Activated naive CD4-positive, alpha-beta T cell treated with anti-CD3 and anti-CD28 coated beads, Interleukin-2, amount 50 U/mL, for 16 hours (primary cell): ENCODE data around the gene ATRNL1.

Experiments used
- DNase-seq: peaks from one replicate; pipeline ENCODE4 v3.0.0-alpha.2; 2020

The ATRNL1 gene

DNA sequence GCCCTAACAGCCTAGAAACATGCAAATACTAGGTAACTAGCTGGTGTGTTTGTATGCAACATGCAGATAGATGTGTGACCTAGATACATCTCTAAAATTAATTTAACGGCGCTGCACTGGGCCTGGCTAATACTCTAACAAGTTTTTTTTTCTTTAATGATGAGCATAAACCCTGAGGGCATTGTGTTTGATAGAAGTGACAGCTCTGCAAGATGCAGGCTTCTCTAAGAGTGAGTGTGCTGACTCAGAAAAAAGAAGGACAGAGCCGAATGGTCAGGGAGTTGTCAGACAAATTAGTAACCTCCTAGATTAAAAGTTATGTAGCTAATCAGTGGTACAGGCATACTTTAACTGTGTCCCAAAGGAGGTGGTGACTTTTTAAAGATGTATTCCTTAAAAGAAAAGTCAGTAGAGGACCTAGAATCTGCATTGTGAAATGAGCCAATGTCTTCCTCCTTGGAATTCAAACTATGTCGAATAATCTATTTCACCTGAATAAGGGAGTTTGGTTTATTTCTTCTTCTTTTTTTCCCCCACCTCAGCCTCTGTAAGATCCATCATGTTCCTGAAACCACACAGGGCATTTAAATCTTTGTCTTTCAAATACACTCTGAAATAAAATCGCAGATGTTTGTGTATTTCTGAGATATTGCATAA, 864.7 kb downstream of the ATRNL1 start:
- DNase-seq, result no peak

DNA sequence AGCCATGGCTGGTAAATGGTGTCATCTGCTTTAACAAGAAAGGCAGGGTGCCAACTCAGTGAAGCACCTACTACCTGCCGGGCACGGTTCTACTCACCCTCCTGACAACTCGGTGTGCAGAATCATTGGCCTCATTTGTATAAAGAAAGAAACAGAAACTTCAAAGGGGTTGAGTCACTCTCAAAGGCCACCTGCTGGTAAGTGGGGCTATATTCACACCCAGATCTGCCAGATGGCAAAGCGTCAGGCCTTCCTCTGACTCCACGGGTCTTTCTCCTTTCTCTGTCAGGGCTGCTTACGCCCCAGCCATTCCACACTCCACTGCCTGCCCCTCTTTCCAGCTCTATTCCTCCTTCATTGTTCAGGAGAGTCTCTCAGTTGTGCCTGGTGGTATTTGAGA, 870.7 kb downstream of the ATRNL1 start:
- no peak for DNase-seq

DNA sequence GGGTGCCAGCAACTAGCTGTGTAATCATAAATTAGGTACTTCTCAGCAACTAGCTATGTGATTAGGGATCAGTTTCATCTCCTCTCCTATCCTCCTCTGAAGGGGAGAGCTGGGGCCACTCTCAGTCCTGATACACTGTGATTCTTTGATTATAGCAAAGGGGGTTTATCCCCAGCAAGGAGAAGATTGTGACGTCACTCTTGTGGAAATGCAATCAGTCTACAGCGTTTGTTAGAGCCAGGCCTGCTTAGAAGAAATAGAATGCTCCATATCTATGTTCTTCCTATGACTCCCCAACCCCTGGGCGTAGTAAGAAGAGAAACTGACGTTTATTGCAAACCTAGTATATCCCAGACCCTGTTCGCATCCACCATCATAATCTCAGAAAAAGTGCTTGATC, 871.7 kb downstream of the ATRNL1 start:
- DNase-seq, result no peak

DNA sequence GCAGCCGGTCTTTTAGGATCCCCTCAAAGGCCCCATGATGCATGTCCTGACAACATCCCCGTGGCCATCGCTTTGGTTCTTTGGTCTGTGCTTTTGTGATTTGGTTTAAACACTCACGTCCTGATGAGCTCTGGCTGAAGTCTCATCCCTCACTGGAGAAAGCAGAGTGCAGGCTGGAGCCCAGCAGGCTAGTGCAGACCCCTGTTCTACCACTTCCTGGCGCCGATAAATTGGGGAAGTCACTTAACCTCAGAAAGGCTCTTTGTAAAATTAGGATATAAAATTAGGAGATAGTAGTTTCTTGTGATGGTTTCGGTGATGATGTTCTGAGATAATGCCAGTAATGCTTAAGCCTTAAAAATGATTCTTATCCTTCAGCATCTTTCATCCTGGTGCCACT, 872.2 kb downstream of the ATRNL1 start:
- no peak for DNase-seq

DNA sequence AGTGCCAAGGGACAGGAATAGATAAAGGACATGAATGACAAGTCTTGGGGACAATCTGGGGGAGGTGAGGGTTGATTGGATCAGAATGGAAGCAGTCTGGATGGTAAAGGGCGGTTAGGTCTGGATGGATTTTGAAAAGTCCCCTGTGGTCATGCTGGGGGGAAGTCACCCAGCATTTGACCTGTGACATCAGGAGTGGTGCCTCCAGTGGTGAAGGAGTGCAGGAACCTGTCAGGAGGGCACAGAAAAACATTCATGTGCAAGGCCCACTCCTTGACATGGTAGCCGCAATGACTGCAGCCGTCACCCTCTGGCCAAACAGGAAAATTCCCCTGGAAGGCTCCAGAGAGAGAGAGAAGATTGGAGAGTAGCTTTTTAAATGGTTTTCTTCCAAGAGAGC, 875.1 kb downstream of the ATRNL1 start:
- no peak for DNase-seq

DNA sequence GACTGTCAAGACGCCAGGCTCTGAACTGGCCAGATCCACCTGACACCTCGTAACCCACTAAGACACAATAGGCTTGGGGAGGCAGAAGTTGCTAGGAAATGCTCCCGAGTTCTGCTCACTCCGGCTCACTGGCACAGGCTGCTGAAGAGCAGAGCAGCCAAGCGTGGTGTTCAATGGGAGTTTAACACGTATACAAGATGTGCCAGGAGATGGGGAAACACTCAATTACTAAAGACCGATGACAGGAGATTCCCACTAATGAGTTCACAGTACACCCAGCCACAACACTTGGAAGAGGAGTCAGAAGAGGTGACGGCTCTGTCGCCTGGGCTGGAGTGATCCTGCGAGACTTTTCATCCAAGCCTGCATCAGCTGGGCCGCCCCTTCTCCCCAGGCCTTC, 876.4 kb downstream of the ATRNL1 start:
- DNase-seq, result no peak

DNA sequence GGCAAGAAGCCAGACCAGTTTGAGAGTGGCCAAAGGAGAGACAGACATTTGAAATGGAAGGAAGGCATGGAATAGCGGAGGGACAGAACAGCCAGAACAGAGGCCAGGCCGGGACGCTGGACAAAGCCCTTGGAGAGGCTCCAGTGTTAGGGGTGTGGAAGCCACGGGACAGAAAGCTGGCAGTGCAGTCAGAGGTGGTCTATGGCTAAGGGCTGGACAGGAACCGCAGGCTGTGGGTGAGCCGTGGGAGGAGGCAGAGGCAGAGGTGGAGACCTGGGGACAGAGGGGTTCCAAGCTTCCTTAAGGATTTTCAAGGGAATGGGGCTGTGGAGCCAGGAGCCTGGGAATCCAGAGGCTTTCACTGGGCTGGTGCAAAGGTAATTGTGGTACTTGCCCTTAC, 878.8 kb downstream of the ATRNL1 start:
- no peak for DNase-seq

DNA sequence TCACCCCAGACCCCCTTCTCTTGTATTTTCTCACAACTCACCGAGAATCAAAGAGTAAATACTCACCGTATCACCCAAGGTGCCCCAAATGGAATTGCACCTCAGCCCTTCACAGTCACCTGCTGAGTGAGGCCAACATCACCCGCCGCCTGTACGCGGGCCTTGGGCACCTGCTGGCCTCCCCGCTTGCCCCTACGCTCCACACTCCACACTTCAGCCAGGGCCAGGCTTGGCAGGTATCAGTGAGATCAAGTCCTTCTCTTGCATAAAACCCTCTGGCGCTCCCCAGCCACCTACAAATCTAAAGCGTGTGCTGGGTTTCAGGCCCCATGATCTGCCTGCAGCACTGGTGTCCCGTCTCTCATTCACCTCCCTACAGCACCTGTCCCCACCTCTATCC, 879.3 kb downstream of the ATRNL1 start:
- no peak for DNase-seq

DNA sequence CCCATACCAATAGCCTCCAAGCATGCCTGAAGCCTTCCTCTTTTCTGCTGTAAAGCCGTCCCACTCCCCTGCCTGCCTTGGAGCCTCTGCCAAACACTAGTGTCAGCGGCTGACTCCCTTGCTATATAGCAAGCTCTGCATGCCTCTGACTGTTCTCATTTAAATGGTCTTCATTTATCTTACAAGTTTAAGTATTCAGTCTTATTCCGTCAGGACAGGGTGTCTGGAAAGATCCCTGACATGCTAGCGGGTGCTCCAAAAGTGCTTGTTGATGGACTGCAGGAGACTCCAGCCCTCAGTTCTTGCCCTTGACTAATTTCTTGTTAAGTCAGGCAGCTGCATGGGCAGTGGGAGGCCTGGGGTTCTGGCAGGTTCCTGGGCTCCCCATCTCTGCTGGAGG, 881.2 kb downstream of the ATRNL1 start:
- no peak for DNase-seq

DNA sequence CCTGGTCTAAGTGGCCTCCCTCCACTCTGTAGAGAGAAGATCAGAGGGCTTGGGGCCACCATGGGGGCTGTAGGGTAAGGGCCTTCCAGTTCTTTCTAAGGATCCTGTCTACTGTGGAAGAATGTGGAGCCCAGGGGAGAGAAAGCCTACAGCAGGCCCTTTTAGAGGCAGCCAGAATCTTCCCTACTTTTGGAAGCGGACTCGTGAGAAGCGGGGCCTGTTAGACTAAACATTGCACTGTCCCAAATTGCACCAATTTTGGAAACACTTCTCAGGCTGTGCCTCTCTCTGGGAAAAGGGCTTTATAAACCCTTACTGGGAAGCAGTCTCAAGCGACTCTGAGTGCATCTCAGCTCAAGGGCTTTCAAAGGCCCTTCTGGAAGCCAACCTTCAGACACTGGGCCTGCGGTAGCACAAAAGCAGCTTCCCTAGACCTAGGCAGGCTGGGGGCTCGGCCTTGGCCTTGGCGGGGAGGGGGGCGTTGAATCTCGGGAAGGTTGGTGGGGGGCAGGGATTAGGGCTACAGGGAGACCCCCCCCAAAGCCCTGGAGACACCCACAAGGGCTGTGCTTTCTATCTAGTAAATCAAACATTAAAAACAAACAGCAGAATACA, 881.8 kb downstream of the ATRNL1 start:
- DNase-seq, result no peak

DNA sequence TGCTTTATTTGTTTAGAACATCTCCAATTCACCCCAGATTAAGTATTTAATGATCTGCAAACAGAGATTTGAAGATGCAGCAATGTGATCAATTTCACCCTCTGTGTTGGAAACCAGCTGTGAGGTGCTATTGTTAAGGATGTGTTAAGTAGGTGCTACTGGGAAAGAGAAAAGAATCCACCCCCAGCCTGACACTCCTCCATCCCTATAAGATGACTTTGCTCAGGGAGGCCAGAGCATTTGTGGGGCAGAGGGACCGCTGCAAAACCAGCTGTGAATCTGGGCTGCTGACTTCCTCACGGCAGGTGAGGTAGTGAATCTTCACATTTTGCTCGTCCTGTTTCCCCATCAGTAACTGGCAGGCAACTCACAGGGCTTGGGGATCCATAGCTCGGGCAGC, 882.3 kb downstream of the ATRNL1 start:
- DNase-seq, result no peak

DNA sequence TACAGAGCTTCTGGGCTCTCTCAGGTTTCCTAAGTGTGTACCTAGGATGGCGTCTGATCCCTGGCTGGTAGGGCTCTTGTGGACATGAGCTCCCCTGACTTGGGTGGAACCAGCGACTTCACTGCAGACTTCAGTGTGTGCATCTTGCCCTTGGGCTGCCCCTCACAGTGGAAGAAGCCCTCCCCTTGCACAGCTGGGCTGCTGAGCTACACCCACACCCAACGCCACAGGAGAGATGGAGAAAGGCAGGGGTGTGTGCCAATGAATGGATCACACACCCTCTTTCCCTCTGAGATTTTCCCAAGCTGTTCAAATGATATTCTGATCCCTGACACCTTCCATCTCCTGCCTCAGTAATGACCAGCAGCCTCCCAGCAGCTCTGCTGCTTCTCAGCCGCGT, 883.2 kb downstream of the ATRNL1 start:
- no peak for DNase-seq

DNA sequence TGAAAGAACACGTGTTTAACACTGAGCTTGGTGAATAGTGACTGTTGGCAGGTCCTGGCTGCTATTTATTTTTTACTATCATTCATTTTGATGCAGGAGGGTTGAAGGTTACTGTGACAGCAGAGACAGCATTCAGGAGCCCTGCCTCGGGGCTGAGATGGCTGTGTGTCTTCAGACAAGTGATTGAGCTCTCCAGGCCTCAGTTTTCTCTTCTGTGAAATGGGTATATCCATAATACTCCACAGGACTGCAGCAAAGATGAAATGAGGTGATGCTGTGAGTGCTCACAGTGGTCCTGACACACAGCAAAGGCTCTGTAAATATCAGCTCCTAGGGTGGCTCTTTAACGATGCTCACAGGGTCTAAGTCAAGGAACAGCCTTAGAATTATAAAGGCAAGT, 884.7 kb downstream of the ATRNL1 start:
- no peak for DNase-seq

DNA sequence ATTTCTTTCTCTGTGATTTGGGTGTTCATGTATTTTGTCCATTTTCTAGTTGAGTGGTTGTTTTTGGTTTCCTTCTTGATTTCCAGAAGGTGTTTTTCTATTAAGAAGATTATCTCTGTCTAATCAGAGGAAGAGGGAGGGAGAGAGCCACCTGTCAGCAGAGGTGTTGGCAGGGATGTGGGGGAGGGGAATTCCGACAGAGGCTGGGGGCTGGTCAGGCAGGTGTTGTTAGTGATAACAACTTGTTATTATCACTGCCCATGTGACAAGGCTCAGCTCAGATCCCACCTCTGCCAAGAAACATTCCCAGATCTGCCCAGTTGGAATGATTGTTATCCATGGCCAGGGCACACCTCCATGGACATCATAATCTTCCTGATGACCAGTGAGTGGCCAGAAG, 886.4 kb downstream of the ATRNL1 start:
- DNase-seq, result no peak

DNA sequence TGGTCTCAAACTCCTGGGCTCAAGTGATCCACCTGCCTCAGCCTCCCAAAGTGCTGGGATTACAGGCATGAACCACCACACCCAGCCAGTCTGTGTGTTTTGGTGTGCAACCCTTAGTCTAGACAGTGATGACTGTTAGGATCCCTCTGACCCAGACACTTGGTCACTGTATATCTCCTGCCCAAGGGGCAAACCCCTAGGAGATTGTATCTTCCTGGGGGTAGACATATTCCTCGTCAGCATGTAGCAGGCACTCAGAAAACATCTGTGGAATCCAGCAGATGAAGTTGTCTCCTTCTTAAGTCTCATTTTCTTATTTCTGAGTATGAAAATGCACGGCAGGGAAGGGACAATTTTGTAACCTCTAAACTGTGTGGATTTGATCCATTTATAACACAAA, 887.3 kb downstream of the ATRNL1 start:
- DNase-seq, result no peak

DNA sequence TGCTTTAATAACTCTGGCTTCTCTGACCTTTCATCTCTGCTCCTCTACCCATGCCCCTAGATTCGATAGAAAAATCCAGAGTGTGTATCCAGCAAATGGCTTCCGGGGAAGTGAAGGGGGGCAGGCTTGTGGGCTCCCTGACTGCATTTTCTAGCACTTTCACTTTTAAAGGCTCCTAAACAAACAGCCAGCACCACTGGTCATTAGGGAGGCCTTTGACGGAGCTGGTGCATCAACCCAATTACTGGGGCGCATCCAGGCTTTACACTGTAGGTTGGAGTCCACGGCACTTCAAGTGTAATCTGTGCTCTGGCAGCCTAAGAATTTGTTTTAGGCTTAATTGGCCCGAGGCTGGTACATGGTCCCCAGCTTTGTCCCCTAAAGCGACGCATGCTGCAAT, 887.9 kb downstream of the ATRNL1 start:
- no peak for DNase-seq

DNA sequence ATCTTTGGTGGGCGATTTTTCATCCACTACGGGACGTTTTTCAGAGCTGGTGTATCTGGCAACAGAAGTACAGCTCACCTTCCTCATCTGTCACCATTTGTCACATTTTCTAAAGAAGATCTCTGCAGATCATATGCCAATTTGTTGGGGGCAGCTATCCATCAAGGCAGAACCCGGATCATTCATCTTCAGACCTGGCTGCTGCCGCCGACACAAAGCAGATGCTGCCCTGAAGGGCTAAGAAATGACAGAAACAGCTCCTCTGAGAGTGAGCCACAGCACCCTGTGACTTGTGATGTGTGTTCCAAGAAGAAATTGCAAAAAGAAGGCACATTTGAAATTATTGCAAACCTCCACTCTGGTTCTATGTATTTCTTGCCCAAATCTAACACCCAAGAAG, 888.9 kb downstream of the ATRNL1 start:
- no peak for DNase-seq

DNA sequence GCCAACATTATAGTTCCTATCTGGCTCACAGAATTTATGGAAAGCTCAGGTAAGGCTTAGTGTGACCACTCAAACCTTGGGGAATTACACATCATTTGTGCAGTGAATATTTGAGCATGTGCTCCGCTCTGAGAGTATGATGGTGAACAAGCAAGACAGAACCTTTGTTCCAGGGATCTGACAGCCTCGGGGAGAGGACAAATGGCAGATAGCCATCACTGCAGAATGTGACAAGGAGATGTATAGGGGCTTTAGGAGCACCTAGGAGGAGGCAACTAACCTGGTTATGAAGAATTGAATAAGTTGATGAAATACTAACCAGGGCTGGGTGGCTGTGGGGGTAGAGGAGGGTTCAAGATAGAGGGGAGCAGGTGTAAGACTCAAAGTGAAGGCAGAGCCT, 889.4 kb downstream of the ATRNL1 start:
- no peak for DNase-seq

DNA sequence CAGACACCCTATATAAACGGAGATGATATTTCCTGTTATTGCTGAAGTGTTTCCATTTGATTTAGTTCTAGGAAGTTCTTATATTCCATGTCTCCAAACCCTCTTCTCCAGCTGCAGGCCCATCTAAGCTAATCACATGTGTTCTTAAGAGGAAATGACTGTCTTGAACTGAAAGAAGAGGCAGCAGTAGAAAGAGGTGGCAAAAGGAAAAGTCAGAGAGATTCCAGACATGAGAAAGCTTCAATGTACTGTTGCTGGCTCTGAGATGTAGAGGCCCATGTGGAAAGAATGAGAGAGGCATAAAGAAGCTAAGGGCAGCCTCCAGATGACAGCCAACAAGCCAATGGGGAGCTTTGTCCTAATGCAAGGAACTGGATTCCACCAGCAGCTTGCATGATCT, 892.6 kb downstream of the ATRNL1 start:
- no peak for DNase-seq

DNA sequence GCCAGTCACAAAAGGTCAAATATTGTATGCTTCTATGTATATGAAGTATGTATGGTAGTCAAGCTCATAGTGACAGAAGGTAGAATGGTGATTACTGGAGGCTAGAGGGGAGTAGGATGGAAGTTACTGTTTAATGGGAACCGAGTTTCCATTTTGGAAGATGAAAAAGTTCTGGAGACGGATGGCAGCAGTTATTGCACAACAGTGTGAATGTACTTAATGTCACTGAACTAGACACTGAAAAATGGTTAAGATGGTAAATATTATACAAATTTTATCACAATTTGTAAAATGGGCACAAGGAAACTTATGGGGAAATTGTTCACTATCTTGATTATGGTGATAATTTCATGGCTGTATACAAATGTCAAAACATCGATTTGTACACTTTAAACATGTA, 895.2 kb downstream of the ATRNL1 start:
- DNase-seq, result no peak

DNA sequence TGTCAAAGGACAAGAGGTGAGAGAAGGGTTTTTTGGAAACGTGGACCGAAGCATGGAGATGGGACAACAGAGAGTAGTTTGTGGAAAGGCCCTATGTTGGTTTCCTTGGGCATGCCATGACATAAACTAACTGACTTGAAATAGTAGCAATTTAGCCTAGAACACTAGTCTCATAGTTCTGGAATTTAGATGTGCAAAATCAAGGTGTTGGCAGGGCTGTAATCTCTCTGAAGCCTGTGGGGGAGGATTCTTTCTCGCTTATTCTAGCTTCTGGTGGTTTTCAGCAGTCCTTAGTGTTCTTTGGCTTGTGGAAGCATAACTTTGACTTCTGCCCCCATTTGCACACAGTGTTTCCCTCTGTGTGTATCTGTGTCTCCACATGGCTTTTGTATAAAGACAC, 896.5 kb downstream of the ATRNL1 start:
- DNase-seq, result no peak

DNA sequence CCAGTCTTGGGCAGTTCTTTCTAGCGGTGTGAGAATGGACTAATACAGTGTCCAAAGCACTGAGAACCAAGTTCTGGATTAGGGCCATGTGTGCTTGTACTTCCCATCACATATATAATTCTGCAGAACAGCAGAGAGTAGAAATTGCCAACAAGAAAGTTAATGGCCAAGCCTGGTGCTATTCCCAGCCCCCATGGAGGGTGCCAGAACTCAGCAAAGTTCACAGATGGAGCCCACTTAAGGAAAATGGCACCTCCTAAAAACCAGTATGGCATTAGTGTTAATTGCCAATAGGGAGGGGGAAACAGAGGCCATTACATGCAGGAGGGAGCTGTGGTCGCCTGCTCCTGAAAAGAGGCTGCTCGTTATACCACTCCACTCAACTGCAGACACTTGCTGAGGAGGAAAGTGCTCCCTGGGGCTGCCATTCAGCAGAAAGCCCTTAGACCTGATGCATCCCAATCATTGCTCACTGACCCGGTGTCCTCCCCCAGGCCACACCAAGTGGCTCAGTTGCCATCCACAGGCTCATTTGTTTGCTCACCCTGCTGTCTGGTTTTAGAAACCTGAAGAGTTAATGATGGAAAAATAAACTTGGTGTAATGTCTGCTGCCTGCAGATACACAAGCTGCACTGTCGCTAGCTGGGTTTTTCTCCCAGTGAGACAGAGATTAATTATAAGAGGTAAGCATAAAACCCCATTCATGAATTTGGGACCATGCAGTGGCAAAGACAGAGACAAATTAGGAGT, 899.2 kb downstream of the ATRNL1 start:
- DNase-seq, result no peak

DNA sequence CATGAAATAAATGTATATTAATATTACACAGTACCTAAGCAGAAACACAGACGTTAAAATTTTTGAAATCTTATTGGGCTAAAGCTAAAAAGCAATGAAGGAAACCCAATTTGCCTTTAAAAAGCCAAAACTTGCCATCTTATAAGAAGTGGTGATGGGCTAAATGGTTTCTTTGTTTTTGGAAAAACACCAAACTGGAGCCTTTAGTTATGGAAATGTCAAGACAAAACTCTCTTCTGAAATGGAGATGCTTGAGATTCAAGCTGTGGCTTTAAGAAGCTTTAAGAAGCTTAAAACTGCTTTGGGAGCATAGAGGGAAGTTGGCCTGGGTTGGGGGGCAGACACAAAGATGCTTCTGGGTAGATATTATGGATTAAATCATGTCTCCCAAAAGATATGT, 902.9 kb downstream of the ATRNL1 start:
- DNase-seq, result no peak

DNA sequence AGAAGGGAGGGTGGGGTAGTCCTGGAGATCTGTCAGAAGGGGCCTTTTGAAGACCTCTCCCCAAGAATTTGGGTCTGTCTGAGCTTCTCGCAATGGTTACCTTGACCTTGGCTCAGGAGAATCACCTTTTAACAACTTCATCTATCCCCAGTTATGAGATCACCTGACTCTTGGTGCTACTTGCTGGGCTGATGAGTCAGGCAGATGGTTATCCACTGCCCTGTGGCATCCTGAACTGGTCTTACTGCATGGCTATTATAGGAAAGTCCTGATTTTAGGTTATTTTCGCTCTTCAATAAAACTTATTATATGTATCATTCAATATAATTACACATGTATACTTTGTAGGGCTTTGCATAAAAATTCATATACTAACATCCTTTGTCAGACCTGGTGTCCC, 905.1 kb downstream of the ATRNL1 start:
- DNase-seq, result no peak
